Measurements from ENCODE around the gene GLE1. TPM values are rescaled to one million over a fixed set of nuclear protein-coding genes. Genes with fewer than 3 reads are reported as not detected.

GLE1 gene
- total and polyA plus RNA-seq, 8 donors = 10.3 to 33.5 (median 14.0) TPM

DNA sequence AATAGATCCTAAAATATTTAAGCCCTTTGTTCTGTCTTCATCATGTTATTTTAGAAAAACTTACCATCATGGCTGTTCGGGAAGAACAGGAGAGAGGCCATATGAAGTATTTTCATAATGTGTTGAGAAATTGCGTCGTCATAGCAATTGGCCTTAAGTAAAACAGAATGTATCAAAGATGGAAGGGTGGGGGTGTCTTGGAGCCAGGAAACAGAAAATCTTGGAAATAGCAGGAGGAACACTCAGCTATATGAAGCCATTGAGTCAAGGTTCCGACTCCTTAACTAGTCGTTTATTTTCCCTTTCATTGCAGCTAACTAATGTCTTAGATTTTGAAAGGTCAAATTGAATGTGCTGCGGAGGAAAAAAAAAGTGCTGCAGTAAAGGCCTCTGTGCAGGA, 49.2 kb downstream of the GLE1 start:
- Histone ChIP-seq H3K4me3 (peak overlapping the region; percentile 72 to 98 (median 94)), H3K4me1 (peaks cover 50 to 85% (median 73%) of the 10 kb centered on the region in 4 donors), H3K27ac (peak overlapping the region in 4 of 5 donors; percentile 95 to 99 (median 98)), H3K27me3 (no peaks in the 10 kb centered on the region), H3K9me3 (no peaks in the 10 kb centered on the region), H3K36me3 (no peaks in the 10 kb centered on the region)
- no peak for TF ChIP-seq POLR2A (IDR thresholded peaks at IDR 0.05)
- no peak for TF ChIP-seq POLR2AphosphoS5 (IDR thresholded peaks at IDR 0.05)
- TF ChIP-seq EP300 (IDR thresholded peaks at IDR 0.05) = no peak
- TF ChIP-seq, protein P1, sequence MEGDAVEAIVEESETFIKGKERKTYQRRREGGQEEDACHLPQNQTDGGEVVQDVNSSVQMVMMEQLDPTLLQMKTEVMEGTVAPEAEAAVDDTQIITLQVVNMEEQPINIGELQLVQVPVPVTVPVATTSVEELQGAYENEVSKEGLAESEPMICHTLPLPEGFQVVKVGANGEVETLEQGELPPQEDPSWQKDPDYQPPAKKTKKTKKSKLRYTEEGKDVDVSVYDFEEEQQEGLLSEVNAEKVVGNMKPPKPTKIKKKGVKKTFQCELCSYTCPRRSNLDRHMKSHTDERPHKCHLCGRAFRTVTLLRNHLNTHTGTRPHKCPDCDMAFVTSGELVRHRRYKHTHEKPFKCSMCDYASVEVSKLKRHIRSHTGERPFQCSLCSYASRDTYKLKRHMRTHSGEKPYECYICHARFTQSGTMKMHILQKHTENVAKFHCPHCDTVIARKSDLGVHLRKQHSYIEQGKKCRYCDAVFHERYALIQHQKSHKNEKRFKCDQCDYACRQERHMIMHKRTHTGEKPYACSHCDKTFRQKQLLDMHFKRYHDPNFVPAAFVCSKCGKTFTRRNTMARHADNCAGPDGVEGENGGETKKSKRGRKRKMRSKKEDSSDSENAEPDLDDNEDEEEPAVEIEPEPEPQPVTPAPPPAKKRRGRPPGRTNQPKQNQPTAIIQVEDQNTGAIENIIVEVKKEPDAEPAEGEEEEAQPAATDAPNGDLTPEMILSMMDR (IDR thresholded peaks at IDR 0.05) = no peak
- peak in 1 of 2 donors; percentile 84 for DNase-seq
- 16 to 28% (median 23%) methylated on average over 6 of the region's 6 CpGs for WGBS, 5 donors
- intact Hi-C loops (cut with DNase I; ENCODE audit: low total_unique reads) = no loop called here

DNA sequence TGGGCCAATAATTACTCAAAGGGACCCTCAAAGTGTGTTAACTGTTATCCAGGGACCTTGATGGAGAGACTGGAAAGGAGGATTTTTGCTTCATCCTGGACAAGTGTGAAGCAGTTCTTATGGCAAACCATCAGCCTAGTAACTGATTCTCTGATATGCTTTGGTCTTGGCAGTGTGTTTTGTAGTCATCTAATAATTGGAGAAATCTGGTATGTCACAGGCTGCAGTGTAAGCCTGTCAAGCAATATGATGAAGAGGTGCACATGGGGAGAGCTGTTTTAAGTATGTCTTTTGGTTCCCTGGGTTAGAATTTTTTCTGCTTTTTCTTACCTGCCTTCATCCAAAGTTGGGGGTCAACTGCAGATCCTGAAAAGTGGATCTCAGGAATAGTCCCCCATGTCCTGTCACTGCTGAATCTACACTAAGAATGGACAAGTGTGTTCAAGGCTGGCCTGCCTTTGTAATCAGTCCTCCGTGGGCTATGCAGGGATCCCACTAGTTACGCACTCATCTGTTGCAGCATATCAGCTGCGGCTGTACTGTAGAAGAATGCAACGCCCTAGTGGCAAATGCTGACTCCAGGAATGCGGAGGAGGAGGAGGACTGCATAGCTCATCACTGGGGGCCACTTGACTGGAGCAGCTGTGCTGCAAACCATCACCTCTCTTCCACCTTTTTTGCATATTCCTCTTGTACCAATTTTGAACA, 49.8 kb downstream of the GLE1 start:
- peak; percentile 37 to 79 for DNase-seq
- WGBS, 5 donors = 24 to 35% (median 31%) methylated on average over 5 of the region's 5 CpGs
- H3K9me3 ChIP-seq = no peaks in the 10 kb centered on the region
- H3K27me3 ChIP-seq = no peaks in the 10 kb centered on the region
- peak overlapping the region; percentile 72 to 98 (median 94) for H3K4me3 ChIP-seq
- H3K27ac ChIP-seq = peak overlapping the region; percentile 26 to 99 (median 96)
- TF ChIP-seq POLR2A (IDR thresholded peaks at IDR 0.05) (no peak), POLR2AphosphoS5 (IDR thresholded peaks at IDR 0.05) (peak in 2 of 3 donors; percentile 58 to 74)
- H3K36me3 ChIP-seq = no peaks in the 10 kb centered on the region
- intact Hi-C loops (cut with DNase I; ENCODE audit: low total_unique reads) = no loop called here
- H3K4me1 ChIP-seq = peaks cover 56 to 86% (median 77%) of the 10 kb centered on the region in 4 donors

DNA sequence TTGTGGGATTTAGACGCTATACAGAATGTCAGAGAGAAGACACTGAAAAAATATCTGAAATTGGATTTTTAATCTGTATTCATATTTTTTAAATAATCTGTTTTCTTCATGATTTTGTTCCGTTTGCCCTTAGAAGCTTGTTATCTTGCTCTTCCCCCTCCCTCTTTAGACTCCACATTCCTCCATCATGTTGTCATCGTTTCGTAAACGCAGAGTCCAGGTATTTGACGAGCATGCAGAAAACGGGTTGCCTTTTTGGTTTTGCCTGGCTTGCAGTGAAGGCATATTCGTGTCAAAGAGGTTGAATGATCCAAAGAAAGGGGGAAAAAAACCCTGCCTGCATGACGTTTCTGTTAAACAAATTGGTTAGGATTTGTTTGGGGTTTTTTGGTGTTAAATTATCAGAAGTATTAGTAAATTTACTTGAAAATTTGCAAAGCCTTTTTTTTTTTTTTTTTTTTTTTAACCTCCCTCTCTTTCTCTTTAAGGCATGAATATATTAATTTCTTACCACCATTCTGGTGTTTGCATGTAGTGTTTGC, 50.7 kb downstream of the GLE1 start:
- peak in 1 of 2 donors; percentile 80 for DNase-seq
- WGBS, 5 donors = 22 to 33% (median 28%) methylated on average over 9 of the region's 9 CpGs
- Histone ChIP-seq H3K4me1 (peaks cover 63 to 89% (median 78%) of the 10 kb centered on the region in 4 donors), H3K27ac (peak overlapping the region in 4 of 5 donors; percentile 95 to 99 (median 98)), H3K9me3 (no peaks in the 10 kb centered on the region), H3K27me3 (no peaks in the 10 kb centered on the region), H3K36me3 (no peaks in the 10 kb centered on the region), H3K4me3 (peak overlapping the region in 1 of 4 donors; percentile 98)
- intact Hi-C loops (cut with DNase I; ENCODE audit: low total_unique reads) = no loop called here
- TF ChIP-seq POLR2AphosphoS5 (IDR thresholded peaks at IDR 0.05) = peak; percentile 14 to 49 (median 39)
- no peak for TF ChIP-seq EP300 (IDR thresholded peaks at IDR 0.05)

DNA sequence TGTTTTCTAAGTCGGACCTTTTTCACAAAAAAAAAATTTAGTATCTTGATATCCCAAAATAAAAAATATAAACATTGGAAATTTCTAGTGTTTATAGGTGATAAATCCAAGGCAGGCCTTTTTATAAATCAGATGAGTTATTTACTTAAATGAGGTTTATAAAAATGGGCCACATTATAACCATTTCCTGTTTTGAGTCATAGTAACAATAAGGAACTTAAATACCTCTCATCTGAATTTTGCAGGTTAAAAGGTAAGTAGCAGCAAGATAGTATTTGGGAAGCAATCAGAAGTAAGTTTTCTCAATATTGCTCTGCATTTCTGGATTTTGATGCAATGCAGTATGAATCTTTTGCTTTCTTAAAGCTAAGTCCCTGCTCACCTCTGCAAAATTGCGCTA, 51.8 kb downstream of the GLE1 start:
- intact Hi-C loops (cut with DNase I; ENCODE audit: low total_unique reads) = no loop called here
- Histone ChIP-seq H3K36me3 (no peaks in the 10 kb centered on the region), H3K9me3 (no peaks in the 10 kb centered on the region), H3K27me3 (no peaks in the 10 kb centered on the region), H3K4me1 (peaks cover 61 to 86% (median 73%) of the 10 kb centered on the region in 4 donors), H3K27ac (peak overlapping the region in 3 of 5 donors; percentile 83 to 99 (median 99)), H3K4me3 (no peak overlapping the region)
- TF ChIP-seq POLR2A (IDR thresholded peaks at IDR 0.05) = no peak
- TF ChIP-seq POLR2AphosphoS5 (IDR thresholded peaks at IDR 0.05) = no peak
- TF ChIP-seq EP300 (IDR thresholded peaks at IDR 0.05) = no peak
- TF ChIP-seq, protein P1 (IDR thresholded peaks at IDR 0.05) = no peak
- WGBS, 5 donors = 70 to 81% (median 78%) methylated on average over 2 of the region's 2 CpGs
- DNase-seq = no peak

DNA sequence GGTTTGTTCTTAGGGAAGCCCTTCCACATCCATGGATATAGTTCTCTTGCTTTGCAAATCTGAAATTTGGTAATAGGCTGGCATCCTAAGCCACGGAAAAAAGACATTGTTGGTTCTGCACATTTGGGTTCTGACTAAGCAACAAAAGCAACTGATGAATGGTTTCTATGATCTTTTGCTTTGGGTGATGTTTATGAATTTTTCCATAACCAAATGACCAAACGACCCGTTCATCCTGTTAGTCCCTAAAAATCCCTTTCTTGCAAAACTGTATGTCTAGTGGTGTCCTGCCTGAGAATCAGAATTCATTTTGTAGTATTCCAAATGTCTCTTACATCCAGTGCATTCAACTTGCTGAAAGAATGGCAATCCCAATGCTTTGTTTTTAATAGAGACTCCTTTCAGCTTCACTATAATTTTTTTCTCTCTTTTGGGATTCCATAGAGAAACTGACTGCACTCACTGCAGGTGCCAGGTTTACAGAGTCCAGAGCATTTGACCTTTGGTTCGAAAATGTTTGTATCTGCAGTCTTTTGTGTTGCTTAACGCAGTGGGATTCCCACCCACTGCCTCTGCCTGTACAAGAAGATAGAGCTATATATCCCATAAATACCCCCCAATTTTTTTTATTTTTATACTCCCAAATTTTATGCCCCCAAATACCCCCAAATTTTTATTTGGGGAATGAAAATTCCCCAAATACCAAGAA, 52.6 kb downstream of the GLE1 start:
- Histone ChIP-seq H3K36me3 (peaks cover 0 to 2% (median 1%) of the 10 kb centered on the region in 4 donors), H3K27ac (peak overlapping the region in 4 of 5 donors; percentile 23 to 83 (median 46)), H3K4me1 (peaks cover 54 to 79% (median 68%) of the 10 kb centered on the region in 4 donors), H3K4me3 (no peak overlapping the region), H3K27me3 (no peaks in the 10 kb centered on the region), H3K9me3 (no peaks in the 10 kb centered on the region)
- DNase-seq = no peak
- intact Hi-C loops (cut with DNase I; ENCODE audit: low total_unique reads) = no loop called here
- TF ChIP-seq, protein P1 (IDR thresholded peaks at IDR 0.05) = no peak
- TF ChIP-seq POLR2A (IDR thresholded peaks at IDR 0.05) (no peak), EP300 (IDR thresholded peaks at IDR 0.05) (no peak), POLR2AphosphoS5 (IDR thresholded peaks at IDR 0.05) (no peak)
- 60 to 69% (median 62%) methylated on average over 5 of the region's 5 CpGs for WGBS, 5 donors

All from stomach (tissue), 9 donors.